Choroid plexus epithelial cell (primary cell): ENCODE results near the gene CEP44.

Source experiments
- DNase-seq: peaks from one replicate; pipeline ENCODE4 v3.0.0-alpha.2; 2010; ENCODE audit warnings: low read depth
- H3K4me3 ChIP-seq: 2 replicates; pipeline ENCODE4 v1.5.1; 2011; ENCODE audit warnings: low read depth, mild to moderate bottlenecking, control low read depth, low read length, moderate library complexity
- CTCF ChIP-seq: conservative IDR thresholded peaks from 2 replicates; pipeline ENCODE4 v1.5.1; 2011; ENCODE audit warnings: low read depth, mild to moderate bottlenecking, control low read depth, inconsistent platforms, low read length, moderate library complexity

Gene CEP44

GRCh38 chr4:174318829-174319764, 35.4 kb downstream of the CEP44 start:
- TF ChIP-seq CTCF = peak; percentile 75
- H3K4me3 ChIP-seq = no peak overlapping the region
- DNase-seq = peak; percentile 66

- no peak for TF ChIP-seq CTCF
- DNase-seq = peak; percentile 15
- H3K4me3 ChIP-seq = no peak overlapping the region
Observed at GRCh38 chr4:174320494-174321199, 36.9 kb downstream of the CEP44 start.

- no peak for TF ChIP-seq CTCF
- peak; percentile 34 for DNase-seq
- no peak overlapping the region for H3K4me3 ChIP-seq
Observed at GRCh38 chr4:174324236-174324635, 40.5 kb downstream of the CEP44 start.

- TF ChIP-seq CTCF = no peak
- DNase-seq = peak; percentile 61
Observed at GRCh38 chr4:174324725-174325124, 41.0 kb downstream of the CEP44 start.

GRCh38 chr4:174332741-174333493, 49.2 kb downstream of the CEP44 start:
- H3K4me3 ChIP-seq = no peak overlapping the region
- peak; percentile 69 for DNase-seq
- no peak for TF ChIP-seq CTCF

More at GRCh38 chr4:174324725-174325124, 41.0 kb downstream of the CEP44 start:
- H3K4me3 ChIP-seq = no peak overlapping the region

- TF ChIP-seq CTCF = no peak
- DNase-seq = no peak
- H3K4me3 ChIP-seq = no peak overlapping the region
Observed at GRCh38 chr4:174334628-174335027, 50.9 kb downstream of the CEP44 start.
